C4-2B (cell line): ENCODE measurements around the gene CLTCL1.
"Not testable (repeated sequence)": the region's sequence is repeated elsewhere in the genome, so short reads cannot be mapped to it uniquely, and the experiment has no call there.

Experiments used
- H3K27ac ChIP-seq: fragments of 450-650 bp; 2 replicates; pipeline ENCODE4 v1.5.1; 2017
- CTCF ChIP-seq: fragments of 450-650 bp; conservative IDR thresholded peaks from 2 replicates; pipeline ENCODE4 v1.5.1; 2017; ENCODE audit warnings: mild to moderate bottlenecking
- ZFX ChIP-seq: fragments of 450-650 bp; IDR thresholded peaks from 2 replicates; pipeline ENCODE4 v1.6.1; 2017

The CLTCL1 gene

GRCh38 chr22:19258371-19258770, 33.1 kb downstream of the CLTCL1 start:
- no peak overlapping the region for H3K27ac ChIP-seq
- TF ChIP-seq CTCF, result no peak
- no peak for TF ChIP-seq ZFX

GRCh38 chr22:19256362-19256761, 35.2 kb downstream of the CLTCL1 start:
- H3K27ac ChIP-seq, result not testable (repeated sequence)

- no peak overlapping the region for H3K27ac ChIP-seq
- TF ChIP-seq ZFX (no peak), CTCF (no peak)
Measured at GRCh38 chr22:19253143-19253542, 38.4 kb downstream of the CLTCL1 start.

GRCh38 chr22:19244600-19245352, 46.7 kb downstream of the CLTCL1 start:
- TF ChIP-seq CTCF (no peak), ZFX (no peak)
- H3K27ac ChIP-seq, result no peak overlapping the region

- H3K27ac ChIP-seq, result no peak overlapping the region
- TF ChIP-seq ZFX (no peak), CTCF (no peak)
Measured at GRCh38 chr22:19242699-19243098, 48.8 kb downstream of the CLTCL1 start.

GRCh38 chr22:19241593-19241906, 50.0 kb downstream of the CLTCL1 start:
- TF ChIP-seq CTCF, result no peak
- TF ChIP-seq ZFX, result no peak
- no peak overlapping the region for H3K27ac ChIP-seq

- TF ChIP-seq ZFX, result no peak
- TF ChIP-seq CTCF, result no peak
- no peak overlapping the region for H3K27ac ChIP-seq
Measured at GRCh38 chr22:19240813-19241592, 50.5 kb downstream of the CLTCL1 start.
